Muscle layer of duodenum (tissue), 2 donors: ENCODE results near the gene SERGEF.

ENCODE experiments used
- H3K27ac ChIP-seq: one replicate; pipeline ENCODE4 v1.7.0; 2013; ENCODE audit warnings: mild to moderate bottlenecking, low read length
- H3K27me3 ChIP-seq: one replicate; pipeline ENCODE4 v1.7.0; 2013; ENCODE audit warnings: low read depth, mild to moderate bottlenecking, control low read depth, low read length
- H3K36me3 ChIP-seq, 2 donors: one replicate each; pipeline ENCODE4 v1.7.0; 2013; ENCODE audit warnings: low read length in 2 of 2, control low read depth in 1 of 2, mild to moderate bottlenecking in 1 of 2; ENCODE audit not compliant: insufficient read depth in 2 of 2, control insufficient read depth in 1 of 2
- H3K4me1 ChIP-seq, 2 donors: one replicate each; pipeline ENCODE4 v1.7.0; 2013; ENCODE audit warnings: low read length in 2 of 2, mild to moderate bottlenecking in 2 of 2, control low read depth in 1 of 2, moderate library complexity in 1 of 2; ENCODE audit not compliant: insufficient read depth in 2 of 2, control insufficient read depth in 1 of 2
- H3K4me3 ChIP-seq, 2 donors: one replicate each; pipeline ENCODE4 v1.7.0; 2013; ENCODE audit warnings: low read length in 2 of 2, low read depth in 1 of 2, mild to moderate bottlenecking in 1 of 2
- H3K9me3 ChIP-seq, 2 donors: one replicate each; pipeline ENCODE4 v1.7.0; 2013; ENCODE audit warnings: low read length in 2 of 2, control low read depth in 1 of 2, mild to moderate bottlenecking in 1 of 2; ENCODE audit not compliant: control insufficient read depth in 1 of 2
- donor health status: healthy.

SERGEF gene

DNA sequence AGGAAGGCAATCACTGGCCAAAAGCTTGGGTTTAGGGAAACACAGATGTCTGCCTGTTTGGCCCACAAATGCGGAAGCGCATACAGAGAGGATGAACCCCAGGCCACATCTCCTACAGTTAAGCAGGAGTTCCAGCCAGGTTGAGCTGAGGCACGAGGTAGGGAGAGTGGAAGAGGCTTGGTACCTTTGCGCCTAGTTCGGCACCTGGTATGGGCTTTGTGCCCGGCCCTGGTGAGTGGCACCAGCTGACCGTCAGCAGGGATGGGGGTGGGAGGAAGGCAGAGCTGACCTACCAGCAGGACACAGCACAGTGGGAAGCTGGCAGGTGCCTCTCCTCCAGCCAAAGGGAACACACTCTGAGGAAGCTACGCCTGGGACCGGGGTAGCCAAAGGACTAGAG, 220.7 kb downstream of the SERGEF start:
- no peaks in the 10 kb centered on the region for H3K36me3 ChIP-seq
- no peak overlapping the region for H3K27ac ChIP-seq
- no peaks in the 10 kb centered on the region for H3K9me3 ChIP-seq
- H3K4me1 ChIP-seq, result no peaks in the 10 kb centered on the region
- no peaks in the 10 kb centered on the region for H3K27me3 ChIP-seq
- H3K4me3 ChIP-seq, result no peak overlapping the region

- Histone ChIP-seq H3K9me3 (no peaks in the 10 kb centered on the region), H3K27me3 (no peaks in the 10 kb centered on the region), H3K27ac (no peak overlapping the region), H3K4me3 (no peak overlapping the region), H3K4me1 (no peaks in the 10 kb centered on the region), H3K36me3 (peaks cover 0 to 3% of the 10 kb centered on the region in 2 donors)
Measured at GRCh38 chr11:17791144-17791543, 221.7 kb downstream of the SERGEF start.

- no peak overlapping the region for H3K27ac ChIP-seq
- no peak overlapping the region for H3K4me3 ChIP-seq
- peaks cover 0 to 5% of the 10 kb centered on the region in 2 donors for H3K36me3 ChIP-seq
- no peaks in the 10 kb centered on the region for H3K4me1 ChIP-seq
- no peaks in the 10 kb centered on the region for H3K9me3 ChIP-seq
- no peaks in the 10 kb centered on the region for H3K27me3 ChIP-seq
Measured at GRCh38 chr11:17790453-17790852, 222.4 kb downstream of the SERGEF start.

GRCh38 chr11:17788084-17788483, 224.8 kb downstream of the SERGEF start:
- Histone ChIP-seq H3K27me3 (no peaks in the 10 kb centered on the region), H3K9me3 (no peaks in the 10 kb centered on the region), H3K36me3 (peaks cover 0 to 5% of the 10 kb centered on the region in 2 donors), H3K4me3 (no peak overlapping the region), H3K27ac (no peak overlapping the region), H3K4me1 (no peaks in the 10 kb centered on the region)

- Histone ChIP-seq H3K4me3 (no peak overlapping the region), H3K9me3 (no peaks in the 10 kb centered on the region), H3K4me1 (no peaks in the 10 kb centered on the region), H3K36me3 (peaks cover 0 to 5% of the 10 kb centered on the region in 2 donors), H3K27me3 (no peaks in the 10 kb centered on the region), H3K27ac (no peak overlapping the region)
Measured at GRCh38 chr11:17786824-17787525, 225.9 kb downstream of the SERGEF start.

DNA sequence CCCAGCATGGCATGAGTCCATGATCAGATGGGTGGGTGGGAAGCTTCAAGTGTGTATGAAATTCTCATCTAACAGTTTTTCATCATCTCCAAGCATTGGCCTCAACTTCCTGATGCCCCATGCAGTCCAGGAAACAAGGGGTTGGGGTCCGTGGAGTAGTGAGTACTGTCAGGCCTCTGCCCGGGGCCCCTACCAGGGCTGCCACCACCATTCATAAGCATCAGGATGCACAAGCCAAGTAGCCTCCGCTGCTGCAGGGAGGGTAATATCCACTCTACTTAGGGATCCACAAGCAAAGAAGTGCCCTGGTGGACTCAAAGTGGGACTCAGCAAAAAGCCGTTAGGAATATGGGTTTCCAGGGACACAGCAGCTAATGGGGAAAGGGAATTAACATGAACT, 229.0 kb downstream of the SERGEF start:
- Histone ChIP-seq H3K36me3 (peaks cover 0 to 5% of the 10 kb centered on the region in 2 donors), H3K27ac (no peak overlapping the region), H3K4me1 (no peaks in the 10 kb centered on the region), H3K9me3 (no peaks in the 10 kb centered on the region), H3K27me3 (no peaks in the 10 kb centered on the region), H3K4me3 (no peak overlapping the region)

GRCh38 chr11:17782603-17783337, 230.1 kb downstream of the SERGEF start:
- Histone ChIP-seq H3K27me3 (no peaks in the 10 kb centered on the region), H3K36me3 (peaks cover 0 to 5% of the 10 kb centered on the region in 2 donors), H3K4me3 (no peak overlapping the region), H3K27ac (no peak overlapping the region), H3K4me1 (no peaks in the 10 kb centered on the region), H3K9me3 (no peaks in the 10 kb centered on the region)

GRCh38 chr11:17782145-17782544, 230.7 kb downstream of the SERGEF start:
- Histone ChIP-seq H3K4me1 (no peaks in the 10 kb centered on the region), H3K4me3 (no peak overlapping the region)

DNA sequence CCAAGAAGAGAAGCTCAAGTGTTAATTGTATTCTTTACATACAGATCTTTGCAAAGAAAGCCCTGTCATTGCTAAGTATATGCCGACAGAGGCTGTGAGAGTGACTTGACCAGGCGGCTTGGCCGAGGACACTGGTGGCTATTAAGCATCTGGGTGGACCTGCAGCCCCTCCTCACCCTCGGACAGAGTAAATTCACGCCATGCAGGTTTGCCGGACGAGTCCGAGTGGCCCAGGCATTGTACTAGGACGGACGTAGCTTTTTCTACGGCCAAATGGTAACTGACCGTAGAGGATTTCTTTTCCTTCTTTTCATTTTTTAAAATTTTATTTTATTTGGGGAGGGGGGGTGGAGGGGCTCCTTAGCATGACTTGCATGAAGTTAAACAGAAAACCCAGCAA, 231.2 kb downstream of the SERGEF start:
- no peaks in the 10 kb centered on the region for H3K27me3 ChIP-seq
- no peaks in the 10 kb centered on the region for H3K4me1 ChIP-seq
- H3K9me3 ChIP-seq, result no peaks in the 10 kb centered on the region
- H3K27ac ChIP-seq, result no peak overlapping the region
- peaks cover 0 to 5% of the 10 kb centered on the region in 2 donors for H3K36me3 ChIP-seq
- H3K4me3 ChIP-seq, result no peak overlapping the region

More at GRCh38 chr11:17782145-17782544, 230.7 kb downstream of the SERGEF start:
- Histone ChIP-seq H3K36me3 (peaks cover 0 to 5% of the 10 kb centered on the region in 2 donors), H3K27me3 (no peaks in the 10 kb centered on the region), H3K9me3 (no peaks in the 10 kb centered on the region), H3K27ac (no peak overlapping the region)

DNA sequence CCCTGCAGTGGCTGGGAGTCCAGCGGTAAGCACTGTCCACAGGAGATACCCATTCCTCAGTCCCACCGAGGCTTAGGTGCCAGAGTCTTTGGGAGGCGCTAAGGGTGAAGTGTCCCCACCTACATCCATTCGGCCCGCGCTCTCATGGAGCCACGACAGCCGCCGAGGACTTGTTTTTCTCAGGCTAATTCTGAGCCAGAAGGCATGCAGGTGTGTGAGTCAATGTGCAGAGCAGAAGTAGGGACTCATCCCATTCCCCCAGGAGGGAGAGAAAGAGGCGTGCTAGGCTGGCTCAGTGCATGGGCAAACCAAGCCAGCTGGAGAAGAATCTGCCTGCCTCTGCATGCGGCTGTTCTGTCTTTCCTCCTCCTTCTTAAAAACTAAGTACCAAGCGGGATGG, 231.6 kb downstream of the SERGEF start:
- H3K27ac ChIP-seq, result no peak overlapping the region
- H3K9me3 ChIP-seq, result no peaks in the 10 kb centered on the region
- H3K36me3 ChIP-seq, result peaks cover 0 to 3% of the 10 kb centered on the region in 2 donors
- H3K27me3 ChIP-seq, result no peaks in the 10 kb centered on the region
- H3K4me1 ChIP-seq, result no peaks in the 10 kb centered on the region
- H3K4me3 ChIP-seq, result no peak overlapping the region

DNA sequence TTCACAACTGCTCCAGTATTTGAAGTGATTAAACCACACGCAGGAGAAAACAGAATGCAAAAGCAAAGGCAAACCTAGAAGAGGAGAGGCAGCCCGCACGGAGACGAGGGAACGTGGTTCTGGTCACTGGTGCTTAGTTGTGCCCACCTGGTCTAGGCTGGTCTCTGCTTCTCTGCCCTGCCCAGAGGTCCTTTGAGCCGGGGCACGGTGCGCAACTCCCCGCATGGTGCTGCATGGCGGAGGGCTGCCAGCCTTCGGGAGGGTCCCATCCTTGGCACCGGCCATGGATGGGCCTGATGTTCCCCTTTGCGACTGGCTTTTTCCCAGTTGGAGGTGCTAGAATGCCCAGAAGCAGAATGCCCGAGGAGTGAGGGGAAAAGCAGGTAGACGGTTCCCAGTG, 232.2 kb downstream of the SERGEF start:
- Histone ChIP-seq H3K27me3 (no peaks in the 10 kb centered on the region), H3K27ac (no peak overlapping the region), H3K36me3 (no peaks in the 10 kb centered on the region), H3K4me3 (no peak overlapping the region), H3K9me3 (no peaks in the 10 kb centered on the region), H3K4me1 (no peaks in the 10 kb centered on the region)
